Measurements from ENCODE around the gene C1RL. TPM values are rescaled to one million over a fixed set of nuclear protein-coding genes. Genes with fewer than 3 reads are reported as not detected.

Gene C1RL
- total and polyA plus RNA-seq, 12 donors = 4.5 to 24.9 (median 8.1) TPM

- Histone ChIP-seq H3K27ac (peak overlapping the region in 4 of 10 donors; percentile 23 to 45 (median 35)), H3K27me3 (no peaks in the 10 kb centered on the region), H3K4me1 (peaks cover 0 to 10% (median 0%) of the 10 kb centered on the region in 9 donors), H3K4me3 (no peak overlapping the region), H3K9me3 (no peaks in the 10 kb centered on the region), H3K36me3 (peaks cover 0 to 37% (median 0%) of the 10 kb centered on the region in 9 donors)
- DNase-seq (no peak), ATAC-seq (peak in 3 of 8 donors; percentile 20 to 63 (median 59))
- intact Hi-C loops (cut with DNase I) = no loop called here
- TF ChIP-seq CTCF (IDR thresholded peaks at IDR 0.05) = no peak
These were observed 29.2 kb downstream of the C1RL start for GRCh38 chr12:7079826-7080125.

DNA sequence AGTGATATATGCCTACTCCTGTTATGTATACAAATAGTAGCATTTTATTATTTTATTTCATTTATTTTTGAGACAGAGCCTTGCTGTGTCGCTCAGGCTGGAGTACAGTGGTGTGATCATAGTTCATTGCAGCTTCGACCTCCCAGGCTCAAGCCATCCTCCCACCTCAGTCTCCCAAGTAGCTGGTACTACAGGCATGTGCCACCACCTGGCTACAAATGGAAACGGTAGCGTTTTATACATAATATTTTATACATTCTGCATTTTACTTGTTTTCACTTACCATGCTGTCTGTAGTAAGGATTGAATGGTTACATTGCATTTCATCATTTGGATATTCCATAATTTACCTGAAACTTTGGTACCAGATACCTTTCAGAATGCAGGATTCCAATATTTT is 30.9 kb downstream of the C1RL start:
- no peak for DNase-seq
- no peak overlapping the region for H3K27ac ChIP-seq
- peaks cover 0 to 32% (median 0%) of the 10 kb centered on the region in 9 donors for H3K36me3 ChIP-seq
- peaks cover 0 to 13% (median 0%) of the 10 kb centered on the region in 9 donors for H3K4me1 ChIP-seq
- TF ChIP-seq CTCF (IDR thresholded peaks at IDR 0.05) = no peak
- no peak overlapping the region for H3K4me3 ChIP-seq
- H3K9me3 ChIP-seq = no peaks in the 10 kb centered on the region
- WGBS, 2 donors = 78 to 81% methylated on average over 4 of the region's 4 CpGs
- H3K27me3 ChIP-seq = no peaks in the 10 kb centered on the region
- ATAC-seq = no peak
- intact Hi-C loops (cut with DNase I) = no loop called here

DNA sequence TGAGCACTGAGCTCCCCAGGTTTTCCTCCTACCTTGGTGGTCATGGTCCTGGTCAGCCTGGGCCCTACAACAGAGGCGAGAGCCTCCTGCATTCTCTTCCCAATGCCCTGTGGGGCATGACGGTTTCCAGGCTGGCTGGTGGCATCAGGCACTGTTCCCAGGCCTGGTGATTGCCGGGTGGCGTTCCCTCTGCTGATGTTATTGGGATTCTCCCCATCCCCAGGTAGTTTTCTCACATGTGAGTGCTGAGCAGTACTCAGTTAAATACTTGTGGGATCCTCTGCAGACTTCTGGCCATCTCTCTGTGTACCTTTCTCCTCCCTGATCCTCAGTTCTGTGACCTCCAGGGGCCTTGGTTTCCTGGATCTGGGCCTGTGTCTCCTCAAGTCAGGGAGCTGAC is 32.5 kb downstream of the C1RL start:
- WGBS, 2 donors = 95 to 98% methylated on average over 4 of the region's 4 CpGs
- H3K36me3 ChIP-seq = peaks cover 0 to 15% (median 0%) of the 10 kb centered on the region in 9 donors
- H3K27ac ChIP-seq = no peak overlapping the region
- H3K27me3 ChIP-seq = no peaks in the 10 kb centered on the region
- intact Hi-C loops (cut with DNase I) = no loop called here
- no peak for TF ChIP-seq CTCF (IDR thresholded peaks at IDR 0.05)
- H3K4me1 ChIP-seq = peaks cover 0 to 13% (median 0%) of the 10 kb centered on the region in 9 donors
- H3K9me3 ChIP-seq = no peaks in the 10 kb centered on the region
- H3K4me3 ChIP-seq = no peak overlapping the region
- DNase-seq = no peak
- no peak for ATAC-seq

DNA sequence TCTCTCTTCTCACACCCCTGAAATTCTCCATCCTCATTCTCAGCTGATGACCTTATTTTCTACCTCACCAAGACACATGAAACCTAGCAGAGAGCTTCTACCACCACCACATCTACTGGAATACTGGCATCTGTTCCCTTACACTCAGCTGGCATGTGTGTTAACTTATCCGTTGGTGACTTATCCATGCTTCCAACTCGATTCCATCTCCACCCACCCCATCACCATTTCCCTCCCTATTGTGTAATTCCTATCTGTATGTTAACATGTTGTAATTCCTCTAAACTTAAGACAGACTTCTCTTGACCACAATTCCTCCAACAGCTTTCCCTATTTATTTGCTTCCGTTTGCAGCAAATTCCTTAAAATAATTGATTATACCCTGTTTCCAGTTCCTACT is 33.1 kb downstream of the C1RL start:
- DNase-seq (no peak), ATAC-seq (peak in 1 of 8 donors; percentile 24)
- no peaks in the 10 kb centered on the region for H3K27me3 ChIP-seq
- 70 to 78% methylated on average over 3 of the region's 3 CpGs for WGBS, 2 donors
- H3K9me3 ChIP-seq = no peaks in the 10 kb centered on the region
- no peak overlapping the region for H3K4me3 ChIP-seq
- TF ChIP-seq CTCF (IDR thresholded peaks at IDR 0.05) = no peak
- H3K36me3 ChIP-seq = peaks cover 0 to 9% (median 0%) of the 10 kb centered on the region in 9 donors
- H3K27ac ChIP-seq = no peak overlapping the region
- peaks cover 0 to 13% (median 0%) of the 10 kb centered on the region in 9 donors for H3K4me1 ChIP-seq
- intact Hi-C loops (cut with DNase I) = no loop called here

Data from heart right ventricle (tissue), 16 donors.